A673 (cell line): ENCODE measurements around the gene SUSD2. TPM values are rescaled to one million over a fixed set of nuclear protein-coding genes. Genes with fewer than 3 reads are reported as not detected.

ENCODE experiments used
- BruUV-seq: library from RNA; stranded (reverse); fragments of 400-500 nt; replicated peaks from 2 replicates; lab custom pipeline; 2021; lab: Mats Ljungman, UMichigan
- CTCF ChIA-PET: fragments of 300-600 bp; sonication (Branson Sonifier 250); formaldehyde crosslinking; loops from one replicate; lab custom pipeline; 2022; ENCODE audit warnings: antibody characterized with exemption; lab: Charles Lee
- POLR2A ChIA-PET: fragments of 300-600 bp; sonication (Branson Sonifier 250); formaldehyde crosslinking; loops from one replicate; lab custom pipeline; 2022; ENCODE audit warnings: antibody characterized with exemption; ENCODE audit not compliant: low non-redundant PET; lab: Charles Lee
- DNase-seq: peaks from one replicate; pipeline ENCODE4 v3.0.0-alpha.2; 2015; ENCODE audit warnings: low spot score
- H3K27ac ChIP-seq: fragments of 200-600 bp; sonication (generic); 2 replicates; pipeline ENCODE4 v1.5.1; 2016; ENCODE audit warnings: mixed run types, low read depth, mild to moderate bottlenecking, mixed read lengths, antibody characterized with exemption, low read length; ENCODE audit not compliant: poor library complexity, severe bottlenecking
- H3K27me3 ChIP-seq: fragments of 200-600 bp; sonication (generic); replicated peaks from 2 replicates; pipeline ENCODE4 v1.6.1; 2017; ENCODE audit warnings: mixed run types, low read depth, mild to moderate bottlenecking, mixed read lengths, antibody characterized with exemption, low read length; ENCODE audit not compliant: insufficient read depth, poor library complexity
- H3K36me3 ChIP-seq: fragments of 200-600 bp; sonication (generic); 2 replicates; pipeline ENCODE4 v1.6.1; 2016; ENCODE audit warnings: mixed run types, mild to moderate bottlenecking, mixed read lengths, antibody characterized with exemption, low read length; ENCODE audit not compliant: insufficient read depth, poor library complexity, severe bottlenecking
- H3K4me1 ChIP-seq: fragments of 200-600 bp; sonication (generic); 2 replicates; pipeline ENCODE4 v1.6.1; 2017; ENCODE audit warnings: mixed run types, mild to moderate bottlenecking, mixed read lengths, antibody characterized with exemption, low read length; ENCODE audit not compliant: insufficient read depth, poor library complexity, severe bottlenecking
- H3K4me3 ChIP-seq: fragments of 200-600 bp; sonication (generic); 2 replicates; pipeline ENCODE4 v1.5.1; 2016; ENCODE audit warnings: low read depth, mixed run types, mild to moderate bottlenecking, mixed read lengths, low read length; ENCODE audit not compliant: poor library complexity, severe bottlenecking
- H3K9me3 ChIP-seq: fragments of 200-600 bp; sonication (generic); 2 replicates; pipeline ENCODE4 v1.6.1; 2016; ENCODE audit warnings: mixed run types, low read depth, mild to moderate bottlenecking, mixed read lengths, antibody characterized with exemption, low read length; ENCODE audit not compliant: poor library complexity, severe bottlenecking
- CTCF ChIP-seq: fragments of 300-800, 200-600 bp; sonication (generic); conservative IDR thresholded peaks from 2 replicates; pipeline ENCODE4 v1.5.1; 2017; ENCODE audit warnings: low read depth, mild to moderate bottlenecking, antibody characterized with exemption, low read length, moderate library complexity, mixed read lengths
- EZH2 ChIP-seq: fragments of 200-600 bp; sonication (generic); IDR thresholded peaks from 2 replicates; pipeline ENCODE4 v1.6.1; 2017; ENCODE audit warnings: borderline replicate concordance, low read depth, mild to moderate bottlenecking, mixed read lengths, antibody characterized with exemption, low read length; ENCODE audit not compliant: poor library complexity, severe bottlenecking
- intact Hi-C: fragments of 100-400 bp; cut with micrococcal nuclease; formaldehyde crosslinking; loops from one replicate; pipeline ENCODE4 v1.10.0; 2022; ENCODE audit not compliant: unreplicated experiment
- total RNA-seq: library from RNA; stranded (reverse); gene quantifications from 2 replicates; pipeline ENCODE4 v1.2.3, GENCODE V29; 2021

Gene SUSD2
- total RNA-seq, 1 experiment from 2014 or later: 1.3 TPM

GRCh38 chr22:24161909-24162308 is 19.4 kb upstream of the SUSD2 start:
- Histone ChIP-seq H3K9me3 (no peaks in the 10 kb centered on the region), H3K27me3 (no peaks in the 10 kb centered on the region), H3K4me3 (no peak overlapping the region), H3K27ac (no peak overlapping the region), H3K4me1 (peaks cover 35% of the 10 kb centered on the region), H3K36me3 (peaks cover 10% of the 10 kb centered on the region)
- CTCF ChIA-PET: interaction anchor here (0.6 to 1.0 kb wide), 2 partner anchors 44 to 206 kb away, joined by 3 read pairs; no protein-coding TSS in a partner anchor
- no TSS peak for BruUV-seq
- no peak for TF ChIP-seq EZH2
- no peak for TF ChIP-seq CTCF
- POLR2A ChIA-PET: no interaction called here
- intact Hi-C loops: no loop called here
- DNase-seq: no peak

GRCh38 chr22:24162436-24162835 is 18.9 kb upstream of the SUSD2 start:
- H3K27ac ChIP-seq: no peak overlapping the region
- ChIA-PET POLR2A (no interaction called here), CTCF (interaction anchor here (0.6 to 1.0 kb wide), 2 partner anchors 45 to 206 kb away, joined by 3 read pairs; no protein-coding TSS in a partner anchor)
- no peaks in the 10 kb centered on the region for H3K9me3 ChIP-seq
- BruUV-seq: no TSS peak
- intact Hi-C loops: no loop called here
- DNase-seq: no peak
- peaks cover 30% of the 10 kb centered on the region for H3K4me1 ChIP-seq
- H3K4me3 ChIP-seq: no peak overlapping the region
- no peaks in the 10 kb centered on the region for H3K27me3 ChIP-seq
- no peak for TF ChIP-seq EZH2
- no peak for TF ChIP-seq CTCF
- peaks cover 10% of the 10 kb centered on the region for H3K36me3 ChIP-seq

GRCh38 chr22:24164243-24164642 is 17.0 kb upstream of the SUSD2 start:
- no peak for DNase-seq
- TF ChIP-seq CTCF: no peak
- TF ChIP-seq EZH2: no peak
- Histone ChIP-seq H3K4me1 (peaks cover 12% of the 10 kb centered on the region), H3K36me3 (peaks cover 10% of the 10 kb centered on the region), H3K9me3 (no peaks in the 10 kb centered on the region), H3K27me3 (no peaks in the 10 kb centered on the region), H3K27ac (no peak overlapping the region), H3K4me3 (no peak overlapping the region)
- CTCF ChIA-PET: no interaction called here
- POLR2A ChIA-PET: no interaction called here
- intact Hi-C loops: no loop called here
- BruUV-seq: no TSS peak
